ENCODE measurements around the gene CD200.

CD200 gene

DNA sequence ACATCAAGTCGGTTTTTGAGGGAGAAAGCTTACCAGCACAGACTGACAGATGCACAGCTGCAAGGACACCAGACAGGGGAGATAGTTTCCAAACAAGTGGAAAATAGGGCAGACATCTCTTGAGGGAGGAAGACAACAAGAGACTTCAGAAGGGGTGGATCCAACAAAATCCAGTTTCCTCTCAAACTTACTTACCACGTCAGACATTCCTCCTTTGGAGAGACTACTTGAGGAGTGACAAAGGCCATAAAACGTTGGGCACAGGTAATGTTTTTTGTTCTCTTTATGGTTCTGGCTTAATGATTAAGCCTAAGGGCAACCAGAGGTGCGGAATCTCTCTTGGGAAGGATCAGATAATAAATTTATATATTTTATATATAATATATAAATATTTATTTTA lies 76.1 kb downstream of the CD200 start:
- TF ChIP-seq SPI1 (IDR thresholded peaks at IDR 0.05; ENCODE audit: borderline replicate concordance, low read depth) (no peak), GABPA (IDR thresholded peaks at IDR 0.05; ENCODE audit: low read depth) (no peak), POLR2AphosphoS5 (IDR thresholded peaks at IDR 0.05; ENCODE audit: low read depth) (no peak)
- TF ChIP-seq, protein P1, sequence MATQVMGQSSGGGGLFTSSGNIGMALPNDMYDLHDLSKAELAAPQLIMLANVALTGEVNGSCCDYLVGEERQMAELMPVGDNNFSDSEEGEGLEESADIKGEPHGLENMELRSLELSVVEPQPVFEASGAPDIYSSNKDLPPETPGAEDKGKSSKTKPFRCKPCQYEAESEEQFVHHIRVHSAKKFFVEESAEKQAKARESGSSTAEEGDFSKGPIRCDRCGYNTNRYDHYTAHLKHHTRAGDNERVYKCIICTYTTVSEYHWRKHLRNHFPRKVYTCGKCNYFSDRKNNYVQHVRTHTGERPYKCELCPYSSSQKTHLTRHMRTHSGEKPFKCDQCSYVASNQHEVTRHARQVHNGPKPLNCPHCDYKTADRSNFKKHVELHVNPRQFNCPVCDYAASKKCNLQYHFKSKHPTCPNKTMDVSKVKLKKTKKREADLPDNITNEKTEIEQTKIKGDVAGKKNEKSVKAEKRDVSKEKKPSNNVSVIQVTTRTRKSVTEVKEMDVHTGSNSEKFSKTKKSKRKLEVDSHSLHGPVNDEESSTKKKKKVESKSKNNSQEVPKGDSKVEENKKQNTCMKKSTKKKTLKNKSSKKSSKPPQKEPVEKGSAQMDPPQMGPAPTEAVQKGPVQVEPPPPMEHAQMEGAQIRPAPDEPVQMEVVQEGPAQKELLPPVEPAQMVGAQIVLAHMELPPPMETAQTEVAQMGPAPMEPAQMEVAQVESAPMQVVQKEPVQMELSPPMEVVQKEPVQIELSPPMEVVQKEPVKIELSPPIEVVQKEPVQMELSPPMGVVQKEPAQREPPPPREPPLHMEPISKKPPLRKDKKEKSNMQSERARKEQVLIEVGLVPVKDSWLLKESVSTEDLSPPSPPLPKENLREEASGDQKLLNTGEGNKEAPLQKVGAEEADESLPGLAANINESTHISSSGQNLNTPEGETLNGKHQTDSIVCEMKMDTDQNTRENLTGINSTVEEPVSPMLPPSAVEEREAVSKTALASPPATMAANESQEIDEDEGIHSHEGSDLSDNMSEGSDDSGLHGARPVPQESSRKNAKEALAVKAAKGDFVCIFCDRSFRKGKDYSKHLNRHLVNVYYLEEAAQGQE (IDR thresholded peaks at IDR 0.05; ENCODE audit: insufficient replicate concordance, low read depth), result no peak
- TF ChIP-seq, protein P2, sequence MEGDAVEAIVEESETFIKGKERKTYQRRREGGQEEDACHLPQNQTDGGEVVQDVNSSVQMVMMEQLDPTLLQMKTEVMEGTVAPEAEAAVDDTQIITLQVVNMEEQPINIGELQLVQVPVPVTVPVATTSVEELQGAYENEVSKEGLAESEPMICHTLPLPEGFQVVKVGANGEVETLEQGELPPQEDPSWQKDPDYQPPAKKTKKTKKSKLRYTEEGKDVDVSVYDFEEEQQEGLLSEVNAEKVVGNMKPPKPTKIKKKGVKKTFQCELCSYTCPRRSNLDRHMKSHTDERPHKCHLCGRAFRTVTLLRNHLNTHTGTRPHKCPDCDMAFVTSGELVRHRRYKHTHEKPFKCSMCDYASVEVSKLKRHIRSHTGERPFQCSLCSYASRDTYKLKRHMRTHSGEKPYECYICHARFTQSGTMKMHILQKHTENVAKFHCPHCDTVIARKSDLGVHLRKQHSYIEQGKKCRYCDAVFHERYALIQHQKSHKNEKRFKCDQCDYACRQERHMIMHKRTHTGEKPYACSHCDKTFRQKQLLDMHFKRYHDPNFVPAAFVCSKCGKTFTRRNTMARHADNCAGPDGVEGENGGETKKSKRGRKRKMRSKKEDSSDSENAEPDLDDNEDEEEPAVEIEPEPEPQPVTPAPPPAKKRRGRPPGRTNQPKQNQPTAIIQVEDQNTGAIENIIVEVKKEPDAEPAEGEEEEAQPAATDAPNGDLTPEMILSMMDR (IDR thresholded peaks at IDR 0.05; ENCODE audit: insufficient read depth, low read length), result no peak
- Histone ChIP-seq H3K4me3 (replicated peaks; ENCODE audit: insufficient read depth, low read length) (no peak overlapping the region), H3K27me3 (ENCODE audit: insufficient read depth, poor library complexity, severe bottlenecking) (no peaks in the 10 kb centered on the region), H3K27ac (replicated peaks) (no peak overlapping the region)
- no peak for DNase-seq (ENCODE audit: low read depth in 1 of 2, low spot score in 1 of 2)

DNA sequence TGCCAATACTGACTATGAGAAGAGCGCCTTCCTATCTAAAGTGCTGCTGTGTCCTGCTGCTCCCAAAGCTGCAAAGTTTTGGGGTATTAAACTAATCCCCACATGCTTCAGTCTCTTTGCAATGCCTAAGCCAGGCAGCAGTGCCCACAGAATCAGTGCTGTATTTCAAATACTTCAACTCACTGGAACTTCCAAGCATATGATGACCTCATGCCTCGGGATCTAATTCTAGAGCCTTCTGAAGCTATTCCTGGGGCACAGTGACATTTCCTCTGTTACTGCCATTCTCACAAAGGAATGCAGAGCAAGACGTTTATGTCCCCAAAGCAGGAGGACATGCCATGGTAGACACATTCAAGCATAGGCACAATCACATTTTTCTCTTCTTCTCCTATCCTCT lies 78.5 kb downstream of the CD200 start:
- Histone ChIP-seq H3K27me3 (ENCODE audit: insufficient read depth, poor library complexity, severe bottlenecking) (no peaks in the 10 kb centered on the region), H3K4me3 (replicated peaks; ENCODE audit: insufficient read depth, low read length) (no peak overlapping the region), H3K27ac (replicated peaks) (no peak overlapping the region)
- no peak for DNase-seq (ENCODE audit: low read depth in 1 of 2, low spot score in 1 of 2)
- TF ChIP-seq, protein P1 (IDR thresholded peaks at IDR 0.05; ENCODE audit: insufficient replicate concordance, low read depth), result no peak
- TF ChIP-seq, protein P2 (IDR thresholded peaks at IDR 0.05; ENCODE audit: insufficient read depth, low read length), result no peak
- TF ChIP-seq SPI1 (IDR thresholded peaks at IDR 0.05; ENCODE audit: borderline replicate concordance, low read depth), result no peak
- TF ChIP-seq GABPA (IDR thresholded peaks at IDR 0.05; ENCODE audit: low read depth), result no peak
- TF ChIP-seq POLR2AphosphoS5 (IDR thresholded peaks at IDR 0.05; ENCODE audit: low read depth), result no peak

Data from HL-60 (cell line).